Fibroblast of lung (primary cell): ENCODE measurements around the gene RPL22L1. TPM values are rescaled to one million over a fixed set of nuclear protein-coding genes. Genes with fewer than 3 reads are reported as not detected.
A peak's percentile ranks its signal among the peaks of the same experiment; 100 is the strongest.

ENCODE experiments used
- DNase-seq, 2 donors: peaks; one replicate each; pipeline versions ENCODE4 v3.0.0 to v3.0.0-alpha.2; 2010; ENCODE audit warnings: low read depth in 2 of 2
- H2AFZ ChIP-seq: 2 replicates; pipeline ENCODE4 v1.5.1; 2012; ENCODE audit warnings: low read length, control low read depth, inconsistent platforms
- H3K27ac ChIP-seq: 2 replicates; pipeline ENCODE4 v1.5.1; 2011; ENCODE audit warnings: low read length, control low read depth; ENCODE audit not compliant: insufficient read depth
- H3K27me3 ChIP-seq: 2 replicates; pipeline ENCODE4 v1.5.1; 2011; ENCODE audit warnings: mild to moderate bottlenecking, low read length; ENCODE audit not compliant: control insufficient read depth, insufficient read depth
- H3K36me3 ChIP-seq: 2 replicates; pipeline ENCODE4 v1.5.1; 2011; ENCODE audit warnings: low read length; ENCODE audit not compliant: control insufficient read depth, insufficient read depth
- H3K4me1 ChIP-seq: 2 replicates; pipeline ENCODE4 v1.5.1; 2011; ENCODE audit warnings: low read length; ENCODE audit not compliant: control insufficient read depth, insufficient read depth; ENCODE audit errors: extremely low read depth
- H3K4me2 ChIP-seq: 2 replicates; pipeline ENCODE4 v1.5.1; 2011; ENCODE audit warnings: low read length, control low read depth; ENCODE audit not compliant: insufficient read depth; ENCODE audit errors: extremely low read depth
- H3K4me3 ChIP-seq, 4 experiments: fragments of 200-600 bp in 1 of 4; sonication (generic) in 1 of 4; replicated peaks in 1 of 4; 2 replicates each; pipeline ENCODE4 v1.5.1; 2011 to 2016; ENCODE audit warnings: low read length in 4 of 4, low read depth in 3 of 4, mild to moderate bottlenecking in 3 of 4, control low read depth in 2 of 4, inconsistent platforms in 1 of 4, mixed read lengths in 1 of 4; ENCODE audit not compliant: insufficient read depth in 1 of 4; ENCODE audit errors: control extremely low read depth in 1 of 4
- H3K79me2 ChIP-seq: 2 replicates; pipeline ENCODE4 v1.5.1; 2012; ENCODE audit warnings: mild to moderate bottlenecking, low read length, inconsistent platforms; ENCODE audit not compliant: control insufficient read depth, insufficient read depth
- H3K9ac ChIP-seq: 2 replicates; pipeline ENCODE4 v1.5.1; 2011; ENCODE audit warnings: mild to moderate bottlenecking, low read length, control low read depth; ENCODE audit not compliant: insufficient read depth
- H3K9me3 ChIP-seq: 2 replicates; pipeline ENCODE4 v1.5.1; 2012; ENCODE audit warnings: low read depth, low read length; ENCODE audit not compliant: control insufficient read depth, insufficient read depth
- H4K20me1 ChIP-seq: 2 replicates; pipeline ENCODE4 v1.5.1; 2011; ENCODE audit warnings: low read length; ENCODE audit not compliant: control insufficient read depth, insufficient read depth; ENCODE audit errors: extremely low read depth
- CTCF ChIP-seq, 2 donors: IDR thresholded peaks in 1 of 2; conservative IDR thresholded peaks in 1 of 2; 1 replicate in 1 of 2; 2 replicates in 1 of 2; pipeline ENCODE4 v1.5.1; 2011 to 2012; ENCODE audit warnings: low read length in 2 of 2, control low read depth in 1 of 2, inconsistent platforms in 1 of 2, low read depth in 1 of 2, mild to moderate bottlenecking in 1 of 2
- EZH2 ChIP-seq: IDR thresholded peaks from 2 replicates; pipeline ENCODE4 v1.5.1; 2012; ENCODE audit warnings: low read length, control low read depth, mild to moderate bottlenecking; ENCODE audit errors: missing control alignments
- polyA plus RNA-seq, 2 donors: library from polyadenylated mRNA; depleted of rRNA in 1 of 2; stranded (reverse) in 1 of 2; unstranded in 1 of 2; fragments of >200 nt; gene quantifications; 2 replicates each; pipeline ENCODE4 v1.2.1, GENCODE V29; 2011 to 2012; ENCODE audit warnings: missing spikeins in 1 of 2
- total RNA-seq: library from RNA; depleted of rRNA; stranded (reverse); fragments of >200 nt; gene quantifications from 2 replicates; pipeline ENCODE4 v1.2.1, GENCODE V29; 2014

RPL22L1 gene
- total and polyA plus RNA-seq, 2 donors (not counting 1 experiment from before 2014, with no cell fraction given), result 71.2 to 241 TPM

GRCh38 chr3:170909129-170909903 lies 39.3 kb upstream of the RPL22L1 start:
- Histone ChIP-seq H2AFZ (peak overlapping the region; percentile 6), H3K36me3 (peaks cover 1% of the 10 kb centered on the region), H3K27ac (peak overlapping the region; percentile 88), H3K79me2 (peaks cover 25% of the 10 kb centered on the region), H3K4me2 (no peak overlapping the region), H3K4me3 (no peak overlapping the region), H3K9me3 (no peaks in the 10 kb centered on the region), H4K20me1 (no peaks in the 10 kb centered on the region), H3K9ac (no peak overlapping the region), H3K27me3 (no peaks in the 10 kb centered on the region), H3K4me1 (peaks cover 9% of the 10 kb centered on the region)
- DNase-seq, result peak; percentile 88 to 97
- no peak for TF ChIP-seq CTCF (conservative IDR thresholded peaks at IDR 0.05 in 1 of 2, IDR thresholded peaks at IDR 0.05 in 1 of 2; ENCODE audit: low read depth in 1 of 2, low read length in 2 of 2)
- TF ChIP-seq EZH2, result no peak

- Histone ChIP-seq H3K9me3 (no peaks in the 10 kb centered on the region), H3K27me3 (no peaks in the 10 kb centered on the region), H4K20me1 (no peaks in the 10 kb centered on the region), H3K4me2 (peak within 1 kb of the TSS; percentile 96), H3K27ac (peak within 1 kb of the TSS; percentile 88), H3K4me1 (peaks cover 9% of the 10 kb centered on the region), H2AFZ (peak within 1 kb of the TSS; percentile 78), H3K36me3 (peaks cover 1% of the 10 kb centered on the region), H3K79me2 (peaks cover 25% of the 10 kb centered on the region), H3K4me3 (peak within 1 kb of the TSS; percentile 75 to 90 (median 79)), H3K9ac (peak within 1 kb of the TSS; percentile 89)
- peak; percentile 94 to 95 for DNase-seq
- TF ChIP-seq CTCF (conservative IDR thresholded peaks at IDR 0.05 in 1 of 2, IDR thresholded peaks at IDR 0.05 in 1 of 2; ENCODE audit: low read depth in 1 of 2, low read length in 2 of 2) (no peak), EZH2 (no peak)
Measured at GRCh38 chr3:170908235-170909116, 38.5 kb upstream of the RPL22L1 start, which contains the start of gene EIF5A2. Gene EIF5A2, minus strand, starts transcription at chr3:170908637. Its CDS starts 831 bp downstream, at chr3:170907806.
